Measurements from ENCODE around the gene LCNL1. TPM values are rescaled to one million over a fixed set of nuclear protein-coding genes. Genes with fewer than 3 reads are reported as not detected.

LCNL1 gene
- total RNA-seq, 1 experiment from 2014 or later = 0.82 TPM

- DNase-seq (ENCODE audit: low read depth, low spot score) (no peak), ATAC-seq (no peak)
- H3K4me3 ChIP-seq (ENCODE audit: low read depth in 2 of 2, low read length in 2 of 2) = no peak overlapping the region
- no peaks in the 10 kb centered on the region for H3K36me3 ChIP-seq (ENCODE audit: control insufficient read depth, insufficient read depth, low read length)
- no peaks in the 10 kb centered on the region for H3K9me3 ChIP-seq (ENCODE audit: control insufficient read depth, insufficient read depth, low read depth, low read length)
- POLR2A ChIA-PET = no interaction called here
- H3K27ac ChIP-seq (ENCODE audit: low read length) = no peak overlapping the region
- no TSS peak for BruUV-seq (replicated peaks)
- CTCF ChIA-PET = no interaction called here
- peaks cover under 1% of the 10 kb centered on the region; the same call in 1 of the 2 replicates for H3K4me1 ChIP-seq (ENCODE audit: control insufficient read depth, insufficient read depth, low read length)
- intact Hi-C loops (cut with micrococcal nuclease; ENCODE audit: unreplicated experiment) = no loop called here
- no peaks in the 10 kb centered on the region for H3K27me3 ChIP-seq (ENCODE audit: control insufficient read depth, insufficient read depth, low read length)
- TF ChIP-seq SIN3A (IDR thresholded peaks at IDR 0.05; ENCODE audit: borderline replicate concordance, insufficient read depth, low read depth, low read length) = no peak
- no peak for TF ChIP-seq TCF7L2 (IDR thresholded peaks at IDR 0.05; ENCODE audit: low read depth, low read length)
- TF ChIP-seq, protein P1, sequence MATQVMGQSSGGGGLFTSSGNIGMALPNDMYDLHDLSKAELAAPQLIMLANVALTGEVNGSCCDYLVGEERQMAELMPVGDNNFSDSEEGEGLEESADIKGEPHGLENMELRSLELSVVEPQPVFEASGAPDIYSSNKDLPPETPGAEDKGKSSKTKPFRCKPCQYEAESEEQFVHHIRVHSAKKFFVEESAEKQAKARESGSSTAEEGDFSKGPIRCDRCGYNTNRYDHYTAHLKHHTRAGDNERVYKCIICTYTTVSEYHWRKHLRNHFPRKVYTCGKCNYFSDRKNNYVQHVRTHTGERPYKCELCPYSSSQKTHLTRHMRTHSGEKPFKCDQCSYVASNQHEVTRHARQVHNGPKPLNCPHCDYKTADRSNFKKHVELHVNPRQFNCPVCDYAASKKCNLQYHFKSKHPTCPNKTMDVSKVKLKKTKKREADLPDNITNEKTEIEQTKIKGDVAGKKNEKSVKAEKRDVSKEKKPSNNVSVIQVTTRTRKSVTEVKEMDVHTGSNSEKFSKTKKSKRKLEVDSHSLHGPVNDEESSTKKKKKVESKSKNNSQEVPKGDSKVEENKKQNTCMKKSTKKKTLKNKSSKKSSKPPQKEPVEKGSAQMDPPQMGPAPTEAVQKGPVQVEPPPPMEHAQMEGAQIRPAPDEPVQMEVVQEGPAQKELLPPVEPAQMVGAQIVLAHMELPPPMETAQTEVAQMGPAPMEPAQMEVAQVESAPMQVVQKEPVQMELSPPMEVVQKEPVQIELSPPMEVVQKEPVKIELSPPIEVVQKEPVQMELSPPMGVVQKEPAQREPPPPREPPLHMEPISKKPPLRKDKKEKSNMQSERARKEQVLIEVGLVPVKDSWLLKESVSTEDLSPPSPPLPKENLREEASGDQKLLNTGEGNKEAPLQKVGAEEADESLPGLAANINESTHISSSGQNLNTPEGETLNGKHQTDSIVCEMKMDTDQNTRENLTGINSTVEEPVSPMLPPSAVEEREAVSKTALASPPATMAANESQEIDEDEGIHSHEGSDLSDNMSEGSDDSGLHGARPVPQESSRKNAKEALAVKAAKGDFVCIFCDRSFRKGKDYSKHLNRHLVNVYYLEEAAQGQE (IDR thresholded peaks at IDR 0.05; ENCODE audit: insufficient read depth in 1 of 2, low read depth in 2 of 2, low read length in 1 of 2) = no peak
- no peak for TF ChIP-seq POLR2AphosphoS5 (IDR thresholded peaks at IDR 0.05; ENCODE audit: low read depth, low read length)
- no peak for TF ChIP-seq CTCF (IDR thresholded peaks at IDR 0.05)
- in situ Hi-C loops (cut with HindIII; ENCODE audit: low pct_unique_long_range_greater_than_20kb, low sequenced_read_pairs) = no loop called here
Observed at GRCh38 chr9:136955943-136956335, 26.9 kb upstream of the LCNL1 start.

GRCh38 chr9:136956604-136957003 lies 26.2 kb upstream of the LCNL1 start:
- H3K9me3 ChIP-seq (ENCODE audit: control insufficient read depth, insufficient read depth, low read depth, low read length) = no peaks in the 10 kb centered on the region
- intact Hi-C loops (cut with micrococcal nuclease; ENCODE audit: unreplicated experiment) (no loop called here), in situ Hi-C loops (cut with HindIII; ENCODE audit: low pct_unique_long_range_greater_than_20kb, low sequenced_read_pairs) (no loop called here)
- POLR2A ChIA-PET = no interaction called here
- H3K4me1 ChIP-seq (ENCODE audit: control insufficient read depth, insufficient read depth, low read length) = no peaks in the 10 kb centered on the region
- no peak for ATAC-seq
- TF ChIP-seq, protein P1 (IDR thresholded peaks at IDR 0.05; ENCODE audit: insufficient read depth in 1 of 2, low read depth in 2 of 2, low read length in 1 of 2) = no peak
- TF ChIP-seq TCF7L2 (IDR thresholded peaks at IDR 0.05; ENCODE audit: low read depth, low read length) (no peak), POLR2AphosphoS5 (IDR thresholded peaks at IDR 0.05; ENCODE audit: low read depth, low read length) (no peak), SIN3A (IDR thresholded peaks at IDR 0.05; ENCODE audit: borderline replicate concordance, insufficient read depth, low read depth, low read length) (no peak)
- CTCF ChIA-PET = no interaction called here
- H3K27ac ChIP-seq (ENCODE audit: low read length) = no peak overlapping the region
- H3K4me3 ChIP-seq (ENCODE audit: low read depth in 2 of 2, low read length in 2 of 2) = no peak overlapping the region
- DNase-seq (ENCODE audit: low read depth, low spot score) = no peak
- no TSS peak for BruUV-seq (replicated peaks)
- H3K36me3 ChIP-seq (ENCODE audit: control insufficient read depth, insufficient read depth, low read length) = no peaks in the 10 kb centered on the region
- H3K27me3 ChIP-seq (ENCODE audit: control insufficient read depth, insufficient read depth, low read length) = no peaks in the 10 kb centered on the region

Data from Panc1 (cell line).